GM23248 (cell line): ENCODE results near the gene ITGA11. TPM values are rescaled to one million over a fixed set of nuclear protein-coding genes. Genes with fewer than 3 reads are reported as not detected.

Experiments
- DNase-seq: peaks from one replicate; pipeline ENCODE4 v3.0.0-alpha.2; 2015
- H2AFZ ChIP-seq: fragments of 200-600 bp; sonication (generic); 2 replicates; pipeline ENCODE4 v1.6.1; 2016; ENCODE audit warnings: antibody characterized with exemption
- H3F3A ChIP-seq: fragments of 200-600 bp; sonication (generic); 2 replicates; pipeline ENCODE4 v1.6.1; 2016; ENCODE audit warnings: mild to moderate bottlenecking, antibody characterized with exemption, mixed run types; ENCODE audit not compliant: insufficient read depth
- H3K27ac ChIP-seq: fragments of 200-600 bp; sonication (generic); 2 replicates; pipeline ENCODE4 v1.5.1; 2016; ENCODE audit warnings: mild to moderate bottlenecking
- H3K27me3 ChIP-seq: fragments of 200-600 bp; sonication (generic); replicated peaks from 2 replicates; pipeline ENCODE4 v1.6.1; 2016; ENCODE audit warnings: mild to moderate bottlenecking; ENCODE audit not compliant: insufficient read depth
- H3K36me3 ChIP-seq: fragments of 200-600 bp; sonication (generic); 2 replicates; pipeline ENCODE4 v1.6.1; 2016; ENCODE audit warnings: low read depth, mild to moderate bottlenecking
- H3K4me1 ChIP-seq: fragments of 200-600 bp; sonication (generic); 2 replicates; pipeline ENCODE4 v1.6.1; 2016; ENCODE audit warnings: mild to moderate bottlenecking; ENCODE audit not compliant: insufficient read depth
- H3K4me2 ChIP-seq: fragments of 200-600 bp; sonication (generic); one replicate; pipeline ENCODE4 v1.6.1; 2016; ENCODE audit warnings: mild to moderate bottlenecking; ENCODE audit not compliant: unreplicated experiment
- H3K4me3 ChIP-seq: fragments of 200-600 bp; sonication (generic); 2 replicates; pipeline ENCODE4 v1.5.1; 2016; ENCODE audit warnings: mild to moderate bottlenecking
- H3K79me2 ChIP-seq: fragments of 200-600 bp; sonication (generic); 2 replicates; pipeline ENCODE4 v1.6.1; 2016; ENCODE audit warnings: mild to moderate bottlenecking; ENCODE audit not compliant: insufficient read depth
- H3K9ac ChIP-seq: fragments of 200-600 bp; sonication (generic); 2 replicates; pipeline ENCODE4 v1.6.1; 2016; ENCODE audit warnings: mild to moderate bottlenecking
- H3K9me2 ChIP-seq: fragments of 200-600 bp; sonication (generic); 2 replicates; pipeline ENCODE4 v1.6.1; 2016; ENCODE audit warnings: mixed run types, mild to moderate bottlenecking, moderate library complexity; ENCODE audit not compliant: insufficient read depth
- H3K9me3 ChIP-seq: fragments of 200-600 bp; sonication (generic); one replicate; pipeline ENCODE4 v1.6.1; 2017; ENCODE audit warnings: low read depth
- H4K20me1 ChIP-seq: fragments of 200-600 bp; sonication (generic); 2 replicates; pipeline ENCODE4 v1.6.0; 2016; ENCODE audit not compliant: insufficient read depth
- EZH2 ChIP-seq: fragments of 200-600 bp; sonication (generic); IDR thresholded peaks from 2 replicates; pipeline ENCODE4 v1.6.1; 2018; ENCODE audit warnings: antibody characterized with exemption, mild to moderate bottlenecking; ENCODE audit not compliant: insufficient read depth, poor library complexity, severe bottlenecking
- EZH2phosphoT487 ChIP-seq: fragments of 200-600 bp; sonication (generic); IDR thresholded peaks from 2 replicates; pipeline ENCODE4 v1.6.1; 2018; ENCODE audit warnings: antibody characterized with exemption, moderate library complexity, mild to moderate bottlenecking, low read depth; ENCODE audit not compliant: insufficient read depth
- WGBS, 2 experiments: methylation state at CpG; one replicate each; pipeline ENCODE4 v1.1.6; 2015 to 2017; ENCODE audit warnings: low lambda C conversion rate in 2 of 2, low coverage in 1 of 2; ENCODE audit errors: missing lambda C conversion rate in 2 of 2; 5-methylcytosine and 5-hydroxymethylcytosine counted together
- in situ Hi-C: fragments of 300-500 bp; cut with MboI; formaldehyde crosslinking; loops from 2 replicates; pipeline ENCODE4 v1.15.0; 2020
- polyA plus RNA-seq: library from polyadenylated mRNA; unstranded; fragments of >200 nt; fragmentation: Nextera tagmentation; extraction: Ambion mirVana; gene quantifications from 2 replicates; pipeline ENCODE4 v1.2.1, GENCODE V29; 2016
- total RNA-seq: library from RNA; depleted of rRNA; stranded (reverse); fragments of >200 nt; shearing (Covaris generic); gene quantifications from 2 replicates; pipeline ENCODE4 v1.2.3, GENCODE V29; 2014

Gene ITGA11
- total and polyA plus RNA-seq, 2 experiments from 2014 or later, result 312 to 352 TPM

GRCh38 chr15:68321229-68321628, 110.7 kb downstream of the ITGA11 start:
- Histone ChIP-seq H3K4me2 (no peak overlapping the region), H3F3A (peaks cover 6% of the 10 kb centered on the region; the same call in 1 of the 2 replicates), H3K27me3 (no peaks in the 10 kb centered on the region), H3K4me1 (no peaks in the 10 kb centered on the region), H3K4me3 (no peak overlapping the region), H3K27ac (no peak overlapping the region), H3K36me3 (peaks cover 61% of the 10 kb centered on the region), H3K9ac (no peak overlapping the region), H2AFZ (no peak overlapping the region), H3K9me3 (no peaks in the 10 kb centered on the region), H4K20me1 (no peaks in the 10 kb centered on the region), H3K9me2 (no peaks in the 10 kb centered on the region), H3K79me2 (no peaks in the 10 kb centered on the region)
- 73 to 75% methylated on average over 7 of the region's 7 CpGs for WGBS, 2 experiments
- no peak for DNase-seq
- TF ChIP-seq EZH2phosphoT487, result no peak
- in situ Hi-C loops, result no loop called here

- no peak overlapping the region for H3K4me3 ChIP-seq
- WGBS, 2 experiments, result 92 to 94% methylated on average over 12 of the region's 12 CpGs
- no peak overlapping the region for H3K9ac ChIP-seq
- H2AFZ ChIP-seq, result no peak overlapping the region
- in situ Hi-C loops, result no loop called here
- no peak overlapping the region for H3K4me2 ChIP-seq
- no peaks in the 10 kb centered on the region for H3K9me2 ChIP-seq
- H3K79me2 ChIP-seq, result no peaks in the 10 kb centered on the region
- H3K27ac ChIP-seq, result no peak overlapping the region
- H3K9me3 ChIP-seq, result no peaks in the 10 kb centered on the region
- peaks cover 58% of the 10 kb centered on the region for H3K36me3 ChIP-seq
- H4K20me1 ChIP-seq, result no peaks in the 10 kb centered on the region
- peaks cover 11% of the 10 kb centered on the region; the same call in 1 of the 2 replicates for H3F3A ChIP-seq
- DNase-seq, result no peak
- H3K4me1 ChIP-seq, result no peaks in the 10 kb centered on the region
- H3K27me3 ChIP-seq, result no peaks in the 10 kb centered on the region
- TF ChIP-seq EZH2phosphoT487 (no peak), EZH2 (no peak)
Observed at GRCh38 chr15:68319997-68320396, 112.0 kb downstream of the ITGA11 start.

GRCh38 chr15:68318931-68319909, 112.7 kb downstream of the ITGA11 start:
- no peak overlapping the region for H3K4me2 ChIP-seq
- H3K79me2 ChIP-seq, result no peaks in the 10 kb centered on the region
- H3K4me1 ChIP-seq, result no peaks in the 10 kb centered on the region
- no peak overlapping the region for H3K27ac ChIP-seq
- peaks cover 17% of the 10 kb centered on the region; the same call in 1 of the 2 replicates for H3F3A ChIP-seq
- no peaks in the 10 kb centered on the region for H3K9me3 ChIP-seq
- 91 to 92% methylated on average over 18 of the region's 18 CpGs for WGBS, 2 experiments
- TF ChIP-seq EZH2phosphoT487 (no peak), EZH2 (no peak)
- in situ Hi-C loops, result no loop called here
- no peak overlapping the region for H3K4me3 ChIP-seq
- peaks cover 65% of the 10 kb centered on the region for H3K36me3 ChIP-seq
- no peak overlapping the region for H3K9ac ChIP-seq
- DNase-seq, result no peak
- H3K27me3 ChIP-seq, result no peaks in the 10 kb centered on the region
- H3K9me2 ChIP-seq, result no peaks in the 10 kb centered on the region
- no peak overlapping the region for H2AFZ ChIP-seq
- H4K20me1 ChIP-seq, result no peaks in the 10 kb centered on the region

GRCh38 chr15:68318008-68318835, 113.7 kb downstream of the ITGA11 start:
- no peak overlapping the region for H3K9ac ChIP-seq
- no peaks in the 10 kb centered on the region for H3K9me2 ChIP-seq
- peaks cover 61% of the 10 kb centered on the region for H3K36me3 ChIP-seq
- no peaks in the 10 kb centered on the region for H4K20me1 ChIP-seq
- TF ChIP-seq EZH2phosphoT487 (no peak), EZH2 (no peak)
- in situ Hi-C loops, result no loop called here
- no peak overlapping the region for H3K27ac ChIP-seq
- peaks cover 20% of the 10 kb centered on the region; the same call in 1 of the 2 replicates for H3F3A ChIP-seq
- H3K4me2 ChIP-seq, result no peak overlapping the region
- no peaks in the 10 kb centered on the region for H3K9me3 ChIP-seq
- no peak overlapping the region for H3K4me3 ChIP-seq
- H3K79me2 ChIP-seq, result no peaks in the 10 kb centered on the region
- no peak for DNase-seq
- peaks cover 6% of the 10 kb centered on the region for H3K4me1 ChIP-seq
- H2AFZ ChIP-seq, result no peak overlapping the region
- no peaks in the 10 kb centered on the region for H3K27me3 ChIP-seq
- 79 to 82% methylated on average over 6 of the region's 6 CpGs for WGBS, 2 experiments
